DND-41 (cell line): ENCODE data around the gene TMEM271.

Source experiments
- ATAC-seq: fragments of 200-7000 bp; cut with Tn5 transposase; 3 replicates; pipeline ENCODE4 v1.9.1; 2021; ENCODE audit warnings: low read depth; ENCODE audit not compliant: insufficient read depth
- DNase-seq: peaks from one replicate; pipeline ENCODE4 v3.0.0-alpha.2; 2020
- H2AFZ ChIP-seq: 2 replicates; pipeline ENCODE4 v1.6.0; 2012; ENCODE audit warnings: low read depth, low read length
- H3K27ac ChIP-seq: 2 replicates; pipeline ENCODE4 v1.5.1; 2012; ENCODE audit warnings: low read length, inconsistent platforms
- H3K27me3 ChIP-seq: fragments of 200-600 bp; sonication (generic); 2 replicates; pipeline ENCODE4 v1.6.0; 2012; ENCODE audit warnings: low read length, mild to moderate bottlenecking, inconsistent platforms; ENCODE audit not compliant: insufficient read depth, poor library complexity
- H3K36me3 ChIP-seq: 2 replicates; pipeline ENCODE4 v1.5.1; 2012; ENCODE audit warnings: low read length, inconsistent platforms; ENCODE audit not compliant: insufficient read depth
- H3K4me1 ChIP-seq: 2 replicates; pipeline ENCODE4 v1.5.1; 2012; ENCODE audit warnings: mild to moderate bottlenecking, low read length; ENCODE audit not compliant: insufficient read depth
- H3K4me2 ChIP-seq: 2 replicates; pipeline ENCODE4 v1.6.0; 2012; ENCODE audit warnings: mild to moderate bottlenecking, moderate library complexity, low read length, inconsistent platforms; ENCODE audit not compliant: insufficient read depth
- H3K4me3 ChIP-seq, 2 experiments: fragments of 200-600 bp in 1 of 2; shearing (Covaris generic) in 1 of 2; 2 replicates each; pipeline ENCODE4 v1.5.1; 2012 to 2016; ENCODE audit warnings: inconsistent platforms in 2 of 2, low read length in 2 of 2, mild to moderate bottlenecking in 2 of 2, low read depth in 1 of 2, moderate library complexity in 1 of 2
- H3K79me2 ChIP-seq: 2 replicates; pipeline ENCODE4 v1.6.0; 2012; ENCODE audit warnings: low read length, inconsistent platforms; ENCODE audit not compliant: insufficient read depth
- H3K9ac ChIP-seq: 2 replicates; pipeline ENCODE4 v1.6.0; 2012; ENCODE audit warnings: low read depth, mild to moderate bottlenecking, inconsistent platforms, low read length, moderate library complexity
- H3K9me3 ChIP-seq: 2 replicates; pipeline ENCODE4 v1.5.1; 2012; ENCODE audit warnings: low read length, moderate library complexity, mild to moderate bottlenecking, inconsistent platforms; ENCODE audit not compliant: insufficient read depth, severe bottlenecking
- H4K20me1 ChIP-seq: 2 replicates; pipeline ENCODE4 v1.6.0; 2012; ENCODE audit warnings: low read length; ENCODE audit not compliant: insufficient read depth
- CTCF ChIP-seq: IDR thresholded peaks from 2 replicates; pipeline ENCODE4 v1.5.1; 2012; ENCODE audit warnings: borderline replicate concordance, low read length, moderate library complexity, mild to moderate bottlenecking; ENCODE audit not compliant: poor library complexity, severe bottlenecking; ENCODE audit errors: extremely low read depth
- EZH2 ChIP-seq: IDR thresholded peaks from 3 replicates; pipeline ENCODE4 v1.6.1; 2012; ENCODE audit warnings: borderline replicate concordance, low read depth, mild to moderate bottlenecking, moderate library complexity, low read length, inconsistent platforms; ENCODE audit not compliant: severe bottlenecking

Gene TMEM271

GRCh38 chr4:576991-577498 is 950 bp upstream of the TMEM271 start:
- TF ChIP-seq EZH2, result no peak
- TF ChIP-seq CTCF, result no peak
- DNase-seq (no peak), ATAC-seq (no peak)
- Histone ChIP-seq H3K9me3 (no peaks in the 10 kb centered on the region), H3K79me2 (no peaks in the 10 kb centered on the region), H3K27ac (no peak overlapping the region), H2AFZ (no peak overlapping the region), H3K36me3 (no peaks in the 10 kb centered on the region), H3K27me3 (no peaks in the 10 kb centered on the region), H3K4me1 (no peaks in the 10 kb centered on the region), H4K20me1 (no peaks in the 10 kb centered on the region), H3K4me3 (no peak overlapping the region), H3K4me2 (no peak overlapping the region), H3K9ac (no peak overlapping the region)

- no peaks in the 10 kb centered on the region for H4K20me1 ChIP-seq
- no peak for TF ChIP-seq EZH2
- TF ChIP-seq CTCF, result no peak
- H3K4me3 ChIP-seq, result no peak overlapping the region
- no peaks in the 10 kb centered on the region for H3K79me2 ChIP-seq
- no peaks in the 10 kb centered on the region for H3K4me1 ChIP-seq
- H3K27ac ChIP-seq, result no peak overlapping the region
- H3K9me3 ChIP-seq, result no peaks in the 10 kb centered on the region
- H3K4me2 ChIP-seq, result no peak overlapping the region
- H2AFZ ChIP-seq, result no peak overlapping the region
- H3K36me3 ChIP-seq, result no peaks in the 10 kb centered on the region
- ATAC-seq (no peak), DNase-seq (no peak)
- no peaks in the 10 kb centered on the region for H3K27me3 ChIP-seq
- no peak overlapping the region for H3K9ac ChIP-seq
Observed at GRCh38 chr4:575281-576141, 584 bp downstream of the TMEM271 start.

GRCh38 chr4:574346-575161 is 1.5 kb downstream of the TMEM271 start:
- H3K36me3 ChIP-seq, result no peaks in the 10 kb centered on the region
- H3K9ac ChIP-seq, result no peak overlapping the region

More at GRCh38 chr4:574346-575161, 1.5 kb downstream of the TMEM271 start:
- H2AFZ ChIP-seq, result no peak overlapping the region
- H3K27ac ChIP-seq, result no peak overlapping the region
- H3K4me1 ChIP-seq, result no peaks in the 10 kb centered on the region
- TF ChIP-seq EZH2, result no peak
- TF ChIP-seq CTCF, result no peak
- H3K9me3 ChIP-seq, result no peaks in the 10 kb centered on the region
- ATAC-seq (no peak), DNase-seq (no peak)
- no peak overlapping the region for H3K4me3 ChIP-seq
- no peaks in the 10 kb centered on the region for H3K79me2 ChIP-seq
- H3K27me3 ChIP-seq, result no peaks in the 10 kb centered on the region
- no peaks in the 10 kb centered on the region for H4K20me1 ChIP-seq
- H3K4me2 ChIP-seq, result no peak overlapping the region
